Right kidney (tissue), 1 donor: ENCODE results near the gene MEIKIN.
"Not testable (repeated sequence)": the region's sequence is repeated elsewhere in the genome, so short reads cannot be mapped to it uniquely, and the experiment has no call there.

Source experiments
- DNase-seq: peaks from one replicate; pipeline ENCODE4 v3.0.0-alpha.2; 2016

MEIKIN gene

DNA sequence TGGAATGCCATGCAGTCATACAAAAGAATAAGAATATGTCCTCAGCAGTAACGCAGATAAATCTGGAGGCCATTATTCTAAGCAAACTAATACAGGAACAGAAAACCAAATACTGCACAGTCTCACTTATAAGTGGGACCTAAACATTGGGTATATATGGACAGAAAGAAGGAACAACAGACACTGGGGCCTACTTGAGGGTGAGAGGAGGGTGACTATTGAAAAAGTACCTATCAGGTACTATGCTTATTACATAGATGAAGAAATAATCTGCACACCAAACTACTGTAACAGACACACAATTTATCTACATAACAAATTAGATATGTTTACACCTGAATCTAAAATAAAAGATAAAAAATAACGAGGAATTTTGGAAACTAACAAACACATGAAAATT is 38.8 kb downstream of the MEIKIN start:
- no peak for DNase-seq

DNA sequence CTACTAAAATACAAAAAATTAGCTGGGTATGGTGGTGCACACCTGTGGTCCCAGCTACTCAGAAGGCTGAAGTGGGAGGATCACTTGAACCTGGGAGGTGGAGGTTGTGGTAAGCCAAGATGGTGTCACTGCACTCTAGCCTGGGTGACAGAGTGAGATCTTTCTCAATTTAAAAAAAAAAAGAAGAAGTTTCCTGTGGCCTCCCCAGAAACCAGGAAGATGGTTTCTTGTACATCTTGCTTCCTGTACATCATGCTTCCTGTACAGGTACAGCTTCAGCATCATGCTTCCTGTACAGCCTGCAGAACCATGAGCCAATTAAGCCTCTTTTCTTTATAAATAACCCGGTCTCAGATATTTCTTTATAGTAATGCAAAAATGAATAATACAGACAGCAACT is 43.2 kb downstream of the MEIKIN start:
- not testable (repeated sequence) for DNase-seq

DNA sequence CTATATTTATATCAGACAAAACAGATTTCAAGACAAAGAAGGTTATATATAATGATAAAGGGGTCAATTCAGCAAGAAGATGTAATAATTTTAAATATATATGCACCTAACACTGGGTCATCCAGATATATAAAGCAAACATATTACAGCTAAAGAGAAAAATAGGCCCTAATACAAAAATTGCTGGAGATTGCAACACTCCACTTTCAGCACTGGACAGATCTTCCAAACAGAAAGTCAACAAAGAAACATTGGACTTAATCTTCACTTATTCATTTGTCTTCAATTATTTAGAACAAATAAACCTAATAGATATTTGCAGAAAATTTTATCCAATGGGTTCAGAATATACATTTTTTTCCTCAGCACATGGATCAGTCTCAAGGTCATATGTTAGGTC is 45.8 kb downstream of the MEIKIN start:
- DNase-seq: no peak

DNA sequence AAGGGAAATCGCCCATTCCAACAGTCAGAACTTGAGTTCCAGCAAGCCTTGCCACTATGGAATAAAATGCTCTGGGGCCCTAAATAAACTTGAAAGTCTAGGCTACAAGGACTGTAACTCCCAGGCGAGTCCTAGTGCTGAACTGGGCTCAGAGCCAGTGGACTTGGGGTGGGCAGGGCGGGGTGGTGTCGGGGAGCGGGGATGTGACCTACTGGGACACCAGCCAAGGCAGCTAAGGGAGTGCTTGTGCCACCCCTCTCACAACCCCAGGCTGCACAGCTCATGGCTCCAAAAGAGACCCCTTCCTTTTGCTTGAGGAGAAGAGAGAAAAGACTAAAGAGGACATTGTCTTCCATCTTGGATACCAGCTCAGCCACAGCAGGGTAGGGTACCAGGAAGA is 61.5 kb downstream of the MEIKIN start:
- no peak for DNase-seq

DNA sequence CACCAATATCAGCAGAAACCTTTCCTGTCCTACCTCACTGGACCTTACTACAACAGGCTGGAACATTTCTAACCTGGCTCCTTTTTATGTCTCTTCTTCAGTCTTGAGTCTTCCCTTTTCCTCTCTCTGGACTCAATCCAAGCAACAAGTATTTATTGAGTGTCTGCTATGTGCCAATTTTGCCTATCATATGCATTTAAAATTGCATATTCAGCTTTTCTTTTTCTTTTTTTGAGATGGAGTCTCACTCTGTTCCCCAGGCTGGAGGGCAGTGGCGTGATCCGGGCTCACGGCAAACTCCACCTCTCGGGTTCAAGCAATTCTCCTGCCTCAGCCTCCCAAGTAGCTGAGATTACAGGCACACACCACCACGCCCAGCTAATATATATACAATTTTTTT is 65.8 kb downstream of the MEIKIN start:
- no peak for DNase-seq

DNA sequence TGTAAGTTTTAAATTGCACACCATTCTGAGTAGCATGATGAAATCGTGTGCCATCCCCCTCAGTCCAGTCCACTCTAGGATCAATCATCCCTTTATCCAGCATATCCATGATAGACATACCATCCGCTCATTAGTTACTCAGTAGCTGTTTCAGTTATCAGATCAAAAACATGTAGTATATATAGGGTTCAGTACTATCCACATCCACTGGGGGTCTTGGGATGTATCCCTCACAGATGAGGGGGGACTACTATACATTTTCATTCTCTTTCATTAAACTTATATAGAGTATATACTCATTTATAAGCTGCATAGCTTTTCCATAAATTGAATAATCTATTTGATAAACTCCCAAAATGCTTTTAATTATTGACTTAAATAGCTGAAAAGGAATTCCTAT is 67.6 kb downstream of the MEIKIN start:
- no peak for DNase-seq

DNA sequence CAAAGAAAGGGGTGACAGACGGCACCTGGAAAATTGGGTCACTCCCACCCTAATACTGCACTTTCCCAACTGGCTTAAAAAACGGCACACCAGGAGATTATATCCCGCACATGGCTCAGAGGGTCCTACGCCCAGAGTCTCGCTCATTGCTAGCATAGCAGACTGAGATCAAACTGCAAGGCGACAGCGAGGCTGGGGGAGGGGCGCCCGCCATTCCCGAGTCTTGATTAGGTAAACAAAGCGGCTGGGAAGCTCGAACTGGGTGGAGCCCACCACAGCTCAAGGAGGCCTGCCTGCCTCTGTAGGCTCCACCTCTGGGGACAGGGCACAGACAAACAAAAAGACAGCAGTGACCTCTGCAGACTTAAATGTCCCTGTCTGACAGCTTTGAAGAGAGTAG is 74.2 kb downstream of the MEIKIN start:
- DNase-seq: not testable (repeated sequence)

DNA sequence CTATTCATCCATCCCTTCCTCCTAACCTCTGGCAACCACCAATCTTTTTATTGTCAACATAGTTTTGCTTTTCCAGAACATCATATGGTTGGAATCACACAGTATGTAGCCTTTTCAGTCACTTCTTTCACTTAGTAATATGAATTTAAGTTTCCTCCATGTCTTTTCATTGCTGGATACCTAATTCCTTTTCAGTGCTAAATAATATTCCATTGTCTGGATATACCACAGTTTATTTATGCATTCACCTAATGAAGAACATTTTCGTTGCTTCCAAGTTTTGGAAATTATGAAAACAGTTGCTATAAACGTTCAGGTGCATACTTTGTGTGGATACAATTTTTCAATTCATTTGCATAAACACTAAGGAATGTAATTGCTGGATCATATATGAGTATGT is 77.9 kb downstream of the MEIKIN start:
- DNase-seq: no peak

DNA sequence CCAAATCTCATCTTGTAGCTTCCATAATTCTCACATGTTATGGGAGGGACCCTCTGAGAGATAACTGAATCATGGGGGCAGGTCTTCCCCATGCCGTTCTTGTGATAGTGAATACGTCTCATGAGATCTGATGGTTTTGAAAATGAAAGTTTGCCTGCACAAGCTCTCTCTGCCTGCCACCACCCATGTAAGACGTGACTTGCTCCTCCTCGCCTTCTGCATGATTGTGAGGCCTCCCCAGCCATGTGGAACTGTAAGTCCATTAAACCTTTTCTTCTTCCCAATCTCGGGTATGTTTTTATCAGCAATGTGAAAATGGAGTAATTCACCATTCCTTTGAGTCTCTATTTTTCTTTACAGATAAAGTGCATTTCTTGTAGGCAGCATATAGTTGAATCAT is 81.8 kb downstream of the MEIKIN start:
- no peak for DNase-seq

DNA sequence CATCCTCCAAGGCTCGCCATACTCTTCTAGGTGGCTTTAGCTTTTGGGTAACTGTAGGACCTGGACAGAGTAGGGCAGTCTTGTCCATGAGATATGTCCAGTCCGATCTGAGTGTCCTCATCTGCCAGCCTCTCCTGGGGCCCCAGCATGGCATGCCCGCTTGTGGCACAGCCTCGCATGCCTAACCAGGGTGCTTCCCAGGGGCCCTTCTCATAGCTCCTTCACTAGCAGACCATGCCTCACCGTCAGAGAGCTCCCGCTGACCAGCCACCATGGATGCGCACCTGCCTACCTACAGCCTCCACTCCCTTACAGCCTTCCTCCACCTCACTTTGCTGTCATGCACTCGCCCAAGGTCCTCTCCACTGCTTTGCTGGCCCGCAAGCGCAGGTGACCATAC is 88.1 kb downstream of the MEIKIN start:
- no peak for DNase-seq

DNA sequence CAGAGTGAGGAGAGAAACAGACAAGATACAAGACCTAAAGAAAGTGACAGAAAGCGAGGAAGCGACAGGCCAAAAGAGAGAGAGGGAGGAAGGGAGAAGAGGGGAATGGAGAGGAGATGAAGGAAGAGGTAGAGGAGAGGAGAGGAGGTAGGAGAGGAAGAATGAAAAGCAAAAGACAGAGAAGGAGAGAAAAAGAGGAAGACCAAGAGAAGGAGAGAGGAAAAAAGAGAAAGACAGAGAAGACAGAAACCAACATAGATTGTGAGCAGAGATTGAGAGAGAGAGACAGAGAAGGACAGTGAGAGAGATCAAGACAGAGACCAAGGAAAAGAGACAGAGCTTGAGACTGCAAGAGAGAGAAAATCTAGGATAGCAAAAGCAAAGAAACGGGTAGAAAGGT is 90.0 kb downstream of the MEIKIN start:
- no peak for DNase-seq

DNA sequence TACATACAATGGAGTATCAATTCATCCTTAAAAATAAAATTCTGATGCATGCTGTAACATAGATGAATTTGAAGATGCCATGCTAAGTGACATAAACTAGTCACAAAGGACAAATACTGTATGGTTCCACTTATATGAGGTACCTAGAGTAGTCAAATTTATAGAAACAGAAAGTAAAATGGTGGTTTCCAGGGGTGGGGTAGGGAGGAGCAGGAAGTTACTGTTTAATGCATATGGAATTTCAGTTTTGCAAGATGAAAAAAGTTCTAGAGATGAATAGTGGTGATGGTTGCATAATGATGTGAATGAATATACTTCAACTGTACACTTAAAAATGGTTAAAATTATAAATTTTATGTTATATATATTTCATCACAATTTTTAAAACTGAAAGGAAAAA is 91.3 kb downstream of the MEIKIN start:
- DNase-seq: no peak

DNA sequence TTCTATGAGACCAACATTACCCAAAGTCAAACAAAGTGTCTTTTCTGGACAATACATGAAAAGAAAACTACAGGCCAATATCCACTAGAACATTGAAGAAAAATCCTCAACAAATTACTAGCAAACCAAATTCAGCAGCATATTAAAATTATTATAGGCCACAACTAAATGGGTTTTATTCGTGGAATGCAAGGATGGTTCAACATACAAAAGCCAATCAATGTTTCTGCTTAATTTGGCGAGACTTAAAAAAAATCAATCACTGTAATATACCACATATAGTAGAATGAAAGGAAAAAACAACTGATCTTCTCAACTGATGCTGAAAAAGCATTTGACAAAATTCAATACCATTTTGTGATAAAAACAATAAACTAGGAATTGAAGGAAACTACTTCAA is 96.8 kb downstream of the MEIKIN start:
- DNase-seq: no peak

DNA sequence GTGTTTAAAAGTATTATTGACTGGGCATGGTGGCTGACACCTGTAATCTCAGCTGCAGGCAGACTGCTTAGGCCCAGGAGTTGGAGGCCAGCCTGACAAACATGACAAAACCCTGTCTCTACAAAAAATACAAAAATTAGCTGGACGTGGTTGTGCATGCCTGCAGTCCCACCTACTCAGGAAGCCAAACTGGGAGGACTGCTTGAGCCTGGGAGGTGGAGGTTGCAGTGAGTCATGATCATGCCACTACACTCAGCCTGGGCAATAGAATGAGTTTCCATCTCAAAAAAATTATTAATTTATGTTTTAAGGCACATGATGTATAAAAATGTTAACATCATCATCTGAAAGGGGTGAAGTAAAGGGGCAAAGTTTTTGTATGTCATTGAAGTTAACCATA is 98.9 kb downstream of the MEIKIN start:
- no peak for DNase-seq

DNA sequence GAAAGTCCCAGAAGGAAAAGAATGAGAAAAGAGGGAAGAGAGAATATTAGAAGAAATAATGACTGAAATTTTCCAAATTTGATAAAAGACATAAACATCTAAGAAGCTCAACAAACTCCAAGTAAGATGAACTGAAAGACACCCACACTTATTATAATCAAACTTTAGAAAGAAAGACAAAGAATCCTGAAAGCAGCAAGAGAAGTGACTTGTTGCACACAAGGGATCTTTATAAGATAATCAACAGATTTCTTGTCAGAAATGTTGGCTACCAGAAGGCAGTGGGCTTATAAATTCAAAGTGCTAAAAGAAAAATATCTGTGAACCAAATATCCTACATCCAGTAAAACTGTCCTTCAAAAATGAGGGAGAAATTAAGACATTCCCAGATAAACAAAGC is 99.6 kb downstream of the MEIKIN start:
- DNase-seq: no peak

DNA sequence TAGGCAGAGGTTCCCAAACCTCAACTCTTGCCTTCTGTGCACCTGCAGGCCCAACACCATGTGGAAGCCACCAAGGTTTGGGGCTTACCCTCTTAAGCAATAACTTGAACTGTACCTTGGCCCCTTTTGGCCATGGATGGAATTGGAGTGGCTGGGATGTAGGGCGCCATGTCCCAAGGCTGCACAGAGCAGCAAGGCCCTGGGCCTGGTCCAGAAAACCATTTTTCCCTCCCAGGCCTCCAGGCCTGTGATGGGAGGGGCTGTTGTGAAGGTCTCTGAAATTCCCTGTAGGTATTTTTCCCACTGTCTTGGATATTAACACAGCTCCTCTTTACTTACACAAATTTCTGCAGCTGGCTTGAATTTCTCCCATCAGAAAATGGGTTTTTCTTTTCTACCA is 102.5 kb downstream of the MEIKIN start:
- not testable (repeated sequence) for DNase-seq

DNA sequence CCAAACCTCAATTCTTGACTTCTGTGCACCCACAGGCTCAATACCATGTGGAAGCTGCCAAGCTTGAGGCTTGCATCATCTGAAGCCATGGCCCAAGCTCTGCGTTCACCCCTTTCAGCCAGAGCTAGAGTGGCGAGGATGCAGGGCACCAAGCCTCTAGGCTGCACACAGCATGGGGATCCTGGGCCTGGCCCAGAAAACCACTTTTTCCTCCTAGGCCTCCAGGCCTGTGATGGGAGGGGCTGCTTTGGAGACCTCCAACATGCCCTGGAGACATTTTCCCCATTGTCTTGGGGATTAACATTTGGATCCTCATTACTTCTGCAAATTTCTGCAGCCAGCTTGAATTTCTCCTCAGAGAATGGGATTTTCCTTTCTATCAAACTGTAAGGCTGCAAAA is 112.8 kb downstream of the MEIKIN start:
- DNase-seq: not testable (repeated sequence)

DNA sequence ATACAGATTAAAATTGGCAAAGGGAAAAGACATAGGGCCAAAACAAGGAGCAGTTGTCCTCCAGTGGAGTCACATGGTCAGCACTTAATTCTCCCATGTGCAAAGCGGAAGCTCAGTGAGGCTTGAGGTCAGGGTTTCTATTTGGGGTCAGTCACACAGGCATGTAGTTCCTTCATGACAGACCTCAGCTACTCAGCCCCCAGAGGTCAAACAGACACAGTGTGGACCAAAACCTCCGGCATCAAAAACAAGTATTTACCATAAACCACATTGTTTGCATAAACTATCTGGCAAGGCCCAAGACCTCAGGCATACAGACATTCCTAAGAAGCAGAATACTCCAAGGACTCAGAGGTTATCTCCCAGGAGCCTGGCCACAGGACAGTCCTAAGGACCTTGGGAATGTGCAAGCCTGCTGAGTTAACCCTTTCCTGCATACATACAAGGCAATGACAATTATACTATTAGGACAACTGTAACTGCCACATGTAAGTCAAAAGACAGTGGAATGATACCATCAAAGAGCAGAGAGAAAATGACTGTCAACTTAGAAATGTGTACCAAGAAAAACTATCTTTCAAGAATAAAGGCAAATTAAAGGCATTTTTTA is 120.0 kb downstream of the MEIKIN start:
- no peak for DNase-seq

DNA sequence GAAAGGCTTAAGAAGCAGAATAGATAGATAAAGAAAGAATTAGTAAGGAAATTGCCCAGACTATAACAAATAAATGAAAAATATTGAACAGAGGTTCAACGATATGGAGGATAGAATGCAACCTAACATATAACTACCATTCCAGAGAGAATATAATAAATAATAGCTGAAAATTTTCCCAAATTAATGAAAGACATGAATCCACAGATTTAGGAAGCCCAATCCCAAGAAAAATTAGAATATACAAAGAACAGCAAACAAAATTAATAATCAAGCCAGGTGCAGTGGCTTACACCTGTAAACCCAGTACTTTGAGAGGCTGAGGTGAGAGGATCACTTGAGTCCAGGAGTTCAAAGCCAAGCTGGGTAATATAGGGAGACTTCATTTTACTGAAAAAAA is 120.8 kb downstream of the MEIKIN start:
- DNase-seq: no peak

DNA sequence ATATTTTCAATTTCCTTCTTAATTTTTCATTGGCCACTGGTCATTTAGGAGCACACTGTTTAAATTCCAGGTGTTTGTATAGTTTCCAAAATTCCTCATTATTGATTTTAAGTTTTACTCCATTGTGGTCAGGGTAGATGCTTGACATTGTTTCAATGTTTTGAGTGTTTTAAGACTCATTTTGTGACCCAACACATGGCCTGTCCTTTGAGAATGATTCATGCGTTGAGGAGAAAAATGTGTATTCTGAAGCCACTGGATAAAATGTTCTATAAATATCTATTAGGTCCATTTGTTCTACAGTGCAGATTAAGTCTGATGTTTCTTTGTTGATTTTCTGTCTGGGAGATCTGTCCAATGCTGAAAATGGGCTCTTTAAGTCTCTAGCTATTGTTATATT is 124.2 kb downstream of the MEIKIN start:
- DNase-seq: no peak

DNA sequence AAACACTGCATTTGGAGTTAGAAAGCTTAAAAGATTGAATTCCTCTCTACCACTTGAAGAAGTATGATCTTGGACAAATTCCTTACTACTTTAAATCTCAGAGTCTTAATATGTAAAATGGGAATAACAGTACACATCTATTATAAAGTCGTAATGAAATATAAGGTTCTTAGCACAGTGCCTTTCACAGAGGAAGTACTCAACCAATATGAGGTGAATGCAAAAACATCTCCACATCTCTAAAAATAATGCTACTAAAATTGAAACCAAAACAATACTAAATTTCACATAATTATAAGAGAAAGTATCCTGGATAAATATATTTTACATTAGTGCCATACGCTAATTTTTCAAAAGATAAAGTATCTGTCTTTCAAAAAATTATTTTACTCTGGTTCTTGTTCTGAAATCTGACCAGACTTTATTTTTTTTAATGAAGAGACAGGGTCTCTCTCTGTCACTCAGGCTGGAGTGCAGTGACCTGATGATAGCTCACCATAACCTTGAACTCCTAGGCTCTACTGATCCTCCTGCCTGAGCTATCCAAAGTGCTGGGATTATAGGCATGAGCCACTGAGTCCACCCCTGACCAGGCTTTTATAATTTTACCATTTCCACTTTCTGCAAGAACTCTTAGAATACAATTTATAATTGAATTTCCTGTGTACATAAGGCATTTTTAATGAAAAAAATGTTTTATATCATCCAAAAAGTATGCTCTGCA is 127.3 kb downstream of the MEIKIN start:
- no peak for DNase-seq

DNA sequence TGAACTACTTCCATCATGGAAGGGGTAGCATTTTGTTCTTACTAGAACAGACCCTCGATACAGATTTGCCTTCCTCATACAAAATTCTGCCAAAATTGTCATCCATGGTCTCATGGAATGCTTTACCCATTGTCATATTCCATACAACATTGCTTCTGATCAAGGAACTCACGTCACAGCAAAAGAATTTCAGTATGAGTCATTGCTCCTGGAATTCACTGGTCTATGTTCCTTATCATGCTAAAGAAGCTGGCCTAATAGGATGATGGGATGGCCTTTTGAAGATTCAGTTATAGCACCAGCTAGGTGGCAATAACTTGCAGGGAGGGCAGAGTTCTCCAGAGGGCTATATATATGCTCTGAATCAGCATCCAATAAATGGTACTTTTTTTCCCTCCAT is 130.5 kb downstream of the MEIKIN start:
- no peak for DNase-seq

DNA sequence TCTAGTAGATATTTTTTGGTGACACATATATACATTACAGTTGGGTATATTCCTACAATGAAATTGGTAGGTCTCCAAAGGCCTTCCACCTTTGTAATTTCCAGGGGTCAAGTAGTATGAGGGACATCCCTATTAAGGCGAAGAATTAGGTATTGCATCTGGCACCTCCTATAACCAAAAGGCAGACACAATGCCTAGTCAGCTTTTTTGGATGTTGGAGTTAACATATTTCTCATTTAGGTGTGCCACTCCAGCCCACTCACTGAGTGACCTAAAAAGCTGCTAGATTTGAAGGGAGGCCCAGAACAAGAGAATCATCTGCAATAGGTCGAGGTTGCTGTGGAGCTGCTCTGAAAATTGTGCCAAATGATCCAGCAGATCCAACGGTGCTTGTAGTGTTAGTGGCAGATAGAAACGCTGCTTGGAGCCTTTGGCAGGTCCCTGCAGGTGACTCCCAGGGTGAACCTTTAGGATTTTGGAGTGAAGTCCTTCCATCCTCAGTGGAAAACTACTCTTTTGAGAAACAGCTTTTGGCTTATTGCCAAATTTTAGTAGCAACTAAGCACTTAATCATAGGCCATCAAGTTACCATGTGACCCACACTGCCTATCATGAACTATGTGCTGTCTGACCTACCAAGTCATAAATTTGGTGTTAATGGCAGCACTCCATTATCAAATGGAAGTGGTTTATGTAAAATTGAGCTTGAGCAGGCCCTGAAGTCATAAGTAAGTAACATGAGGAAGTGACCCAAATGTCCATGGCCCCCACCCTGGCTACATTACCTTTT is 132.9 kb downstream of the MEIKIN start:
- DNase-seq: no peak
